HCT116 (cell line): ENCODE results near the gene ARHGEF11. TPM values are rescaled to one million over a fixed set of nuclear protein-coding genes. Genes with fewer than 3 reads are reported as not detected.

Experiments used
- ATAC-seq: fragments of 200-7000 bp; cut with Tn5 transposase; 2 replicates; pipeline ENCODE4 v1.9.1; 2020; ENCODE audit warnings: mild to moderate bottlenecking, moderate library complexity
- BruUV-seq: library from RNA; stranded (reverse); fragments of 400-500 nt; replicated peaks from 2 replicates; lab custom pipeline; 2021; lab: Mats Ljungman, UMichigan
- CTCF ChIA-PET: fragments of 300-600 bp; sonication (Branson Sonifier 250); formaldehyde crosslinking; loops from one replicate; lab custom pipeline; 2021; ENCODE audit warnings: antibody characterized with exemption; lab: Charles Lee
- POLR2A ChIA-PET: fragments of 300-600, 350-600 bp; sonication (Branson Sonifier 250); formaldehyde crosslinking; loops from one replicate; lab custom pipeline; 2021; ENCODE audit warnings: antibody characterized with exemption; lab: Charles Lee
- RAD21 ChIA-PET, 2 experiments: fragments of 300-600 bp; sonication (Branson Sonifier 250); formaldehyde crosslinking; loops; one replicate each; lab custom pipeline; 2023; ENCODE audit warnings: low total read pairs in 2 of 2; ENCODE audit not compliant: uncharacterized antibody in 2 of 2, unreplicated experiment in 2 of 2, low non-redundant PET in 1 of 2; lab: Charles Lee
- DNase-seq: peaks from one replicate; pipeline ENCODE4 v3.0.0-alpha.2; 2010; ENCODE audit warnings: low read depth, low spot score
- H2AFZ ChIP-seq: fragments of 200-600 bp; shearing (Covaris generic), sonication (generic); 2 replicates; pipeline ENCODE4 v1.6.1; 2017; ENCODE audit warnings: low read depth, mixed run types, mixed read lengths, antibody characterized with exemption, low read length; ENCODE audit not compliant: poor library complexity, severe bottlenecking
- H3K27ac ChIP-seq: 2 replicates; pipeline ENCODE4 v1.5.1; 2012; ENCODE audit warnings: low read depth, low read length
- H3K27me3 ChIP-seq: fragments of 200-600 bp; sonication (generic); 2 replicates; pipeline ENCODE4 v1.6.1; 2016; ENCODE audit warnings: mixed run types, low read length, mixed read lengths; ENCODE audit not compliant: insufficient read depth
- H3K36me3 ChIP-seq, 2 experiments: fragments of 200-500 bp in 1 of 2; fragments of 200-600 bp in 1 of 2; sonication (Bioruptor generic) in 1 of 2; sonication (generic) in 1 of 2; 2 replicates each; pipeline versions ENCODE4 v1.5.1 to v1.6.1; 2014 to 2016; ENCODE audit warnings: low read length in 2 of 2, inconsistent platforms in 1 of 2, mixed read lengths in 1 of 2, mixed run types in 1 of 2; ENCODE audit not compliant: insufficient read depth in 2 of 2, control insufficient read depth in 1 of 2
- H3K4me1 ChIP-seq, 2 experiments: fragments of 200-600 bp in 1 of 2; sonication (generic) in 1 of 2; 2 replicates each; pipeline versions ENCODE4 v1.5.1 to v1.6.1; 2012 to 2017; ENCODE audit warnings: low read length in 2 of 2, inconsistent platforms in 1 of 2, mild to moderate bottlenecking in 1 of 2, mixed read lengths in 1 of 2, mixed run types in 1 of 2, moderate library complexity in 1 of 2; ENCODE audit not compliant: insufficient read depth in 2 of 2, control insufficient read depth in 1 of 2
- H3K4me2 ChIP-seq: fragments of 200-600 bp; sonication (generic); 2 replicates; pipeline ENCODE4 v1.6.1; 2017; ENCODE audit warnings: mixed run types, low read length, mixed read lengths
- H3K4me3 ChIP-seq, 2 experiments: fragments of 200-600 bp in 1 of 2; sonication (generic) in 1 of 2; replicated peaks in 1 of 2; 2 replicates each; pipeline ENCODE4 v1.5.1; 2011 to 2016; ENCODE audit warnings: low read length in 2 of 2, control low read depth in 1 of 2, low read depth in 1 of 2, mild to moderate bottlenecking in 1 of 2, mixed read lengths in 1 of 2, mixed run types in 1 of 2
- H3K79me2 ChIP-seq: fragments of 200-600 bp; sonication (generic); 2 replicates; pipeline ENCODE4 v1.6.1; 2017; ENCODE audit warnings: mild to moderate bottlenecking, mixed run types, low read length, moderate library complexity, mixed read lengths; ENCODE audit not compliant: insufficient read depth
- H3K9ac ChIP-seq: fragments of 200-600 bp; sonication (generic); 2 replicates; pipeline ENCODE4 v1.6.1; 2016; ENCODE audit warnings: low read length, mixed read lengths
- H3K9me2 ChIP-seq: fragments of 200-600 bp; sonication (generic), shearing (Covaris generic); 2 replicates; pipeline ENCODE4 v1.6.1; 2017; ENCODE audit warnings: mixed run types, mild to moderate bottlenecking, moderate library complexity; ENCODE audit not compliant: insufficient read depth
- H3K9me3 ChIP-seq, 2 experiments: fragments of 200-500 bp in 1 of 2; fragments of 200-600 bp in 1 of 2; sonication (Bioruptor generic) in 1 of 2; sonication (generic) in 1 of 2; 2 replicates each; pipeline ENCODE4 v1.6.1; 2014 to 2017; ENCODE audit warnings: low read length in 2 of 2, mixed read lengths in 2 of 2, inconsistent platforms in 1 of 2, low read depth in 1 of 2, mild to moderate bottlenecking in 1 of 2, mixed run types in 1 of 2, moderate library complexity in 1 of 2; ENCODE audit not compliant: control insufficient read depth in 1 of 2, insufficient read depth in 1 of 2
- H4K20me1 ChIP-seq: fragments of 200-600 bp; sonication (generic), shearing (Covaris generic); 2 replicates; pipeline ENCODE4 v1.6.1; 2017; ENCODE audit warnings: mixed run types, mild to moderate bottlenecking, moderate library complexity; ENCODE audit not compliant: insufficient read depth
- CBX3 ChIP-seq: IDR thresholded peaks from 2 replicates; pipeline ENCODE4 v1.6.1; 2012; ENCODE audit warnings: low read depth
- CEBPB ChIP-seq: IDR thresholded peaks from 2 replicates; pipeline ENCODE4 v1.6.1; 2012; ENCODE audit warnings: low read depth
- ELF1 ChIP-seq: IDR thresholded peaks from 2 replicates; pipeline ENCODE4 v1.6.1; 2012; ENCODE audit warnings: low read depth, borderline replicate concordance
- FOSL1 ChIP-seq: IDR thresholded peaks from 2 replicates; pipeline ENCODE4 v1.6.1; 2012; ENCODE audit warnings: low read depth
- JUND ChIP-seq: IDR thresholded peaks from 2 replicates; pipeline ENCODE4 v1.6.1; 2012
- POLR2A ChIP-seq: IDR thresholded peaks from 2 replicates; pipeline ENCODE4 v1.7.0; 2011; ENCODE audit warnings: borderline replicate concordance; ENCODE audit not compliant: insufficient read depth, insufficient read length; ENCODE audit errors: extremely low read depth
- POLR2AphosphoS5 ChIP-seq: IDR thresholded peaks from 2 replicates; pipeline ENCODE4 v1.6.1; 2011; ENCODE audit warnings: mild to moderate bottlenecking, low read depth, low read length, moderate library complexity
- RAD21 ChIP-seq: IDR thresholded peaks from 2 replicates; pipeline ENCODE4 v1.6.1; 2012; ENCODE audit warnings: low read depth, mild to moderate bottlenecking
- SIN3A ChIP-seq: IDR thresholded peaks from 2 replicates; pipeline ENCODE4 v1.6.1; 2012; ENCODE audit warnings: low read depth
- SP1 ChIP-seq: IDR thresholded peaks from 2 replicates; pipeline ENCODE4 v1.6.1; 2012; ENCODE audit warnings: low read depth
- SRF ChIP-seq: IDR thresholded peaks from 2 replicates; pipeline ENCODE4 v1.6.1; 2012; ENCODE audit warnings: low read depth
- TCF7L2 ChIP-seq: IDR thresholded peaks from 2 replicates; pipeline ENCODE4 v1.7.0; 2011; ENCODE audit warnings: borderline replicate concordance, inconsistent platforms; ENCODE audit not compliant: insufficient read depth, insufficient read length; ENCODE audit errors: extremely low read depth
- YY1 ChIP-seq: IDR thresholded peaks from 2 replicates; pipeline ENCODE4 v1.6.1; 2011; ENCODE audit warnings: low read length, low read depth, moderate library complexity, mild to moderate bottlenecking; ENCODE audit not compliant: insufficient replicate concordance; ENCODE audit errors: extremely low read depth
- ZFX ChIP-seq: fragments of 450-650 bp; IDR thresholded peaks from 2 replicates; pipeline ENCODE4 v1.6.1; 2017
- ZNF274 ChIP-seq: fragments of 200-500 bp; sonication (Bioruptor generic); IDR thresholded peaks from 2 replicates; pipeline ENCODE4 v1.6.1; 2014; ENCODE audit warnings: mild to moderate bottlenecking, low read depth, low read length, inconsistent platforms
- intact Hi-C: fragments of 100-400 bp; cut with micrococcal nuclease; formaldehyde crosslinking; loops from 2 replicates; pipeline ENCODE4 v1.10.0; 2022
- total RNA-seq: library from RNA; stranded (reverse); gene quantifications from one replicate; pipeline ENCODE4 v1.2.1, GENCODE V29; 2021; ENCODE audit not compliant: unreplicated experiment
- TF ChIP-seq, protein P1 (sequence below): IDR thresholded peaks from 2 replicates; pipeline ENCODE4 v1.6.1; 2012
- TF ChIP-seq, protein P2 (sequence below): IDR thresholded peaks from 2 replicates; pipeline ENCODE4 v1.6.1; 2012; ENCODE audit warnings: low read depth
- TF ChIP-seq, protein P3 (sequence below): IDR thresholded peaks from 2 replicates; pipeline ENCODE4 v1.6.1; 2011; ENCODE audit warnings: mild to moderate bottlenecking, low read length, moderate library complexity; ENCODE audit not compliant: insufficient replicate concordance; ENCODE audit errors: extremely low read depth
- TF ChIP-seq, protein P4 (sequence below): IDR thresholded peaks from 2 replicates; pipeline ENCODE4 v1.6.1; 2012

The ARHGEF11 gene
- total RNA-seq, 1 experiment from 2014 or later, result 28.9 TPM

DNA sequence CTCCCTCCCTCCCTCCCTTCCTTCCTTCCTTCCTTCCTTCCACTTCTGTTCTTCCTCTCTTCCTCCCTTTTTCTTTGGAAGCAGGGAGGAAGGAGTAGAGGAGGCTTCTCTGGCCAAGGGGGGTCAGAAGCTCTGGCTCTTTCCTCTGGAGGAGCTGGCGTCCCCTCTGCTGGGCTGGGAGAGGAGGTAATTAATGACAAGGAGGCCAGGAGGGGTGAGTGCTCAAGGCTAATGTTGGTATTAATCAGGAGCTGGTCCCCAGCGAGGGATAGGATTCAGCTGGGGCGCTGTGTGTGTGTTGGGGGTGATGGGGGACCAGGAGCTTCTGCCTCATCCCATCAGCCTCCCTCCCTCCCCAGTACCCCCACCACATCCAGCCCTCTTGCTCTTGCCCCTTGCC is 158.2 kb downstream of the ARHGEF11 start (continued):
- TF ChIP-seq YY1, result no peak
- no peak for TF ChIP-seq JUND
- TF ChIP-seq TCF7L2, result no peak
- TF ChIP-seq ZFX, result no peak
- TF ChIP-seq ELF1, result no peak
- TF ChIP-seq FOSL1, result no peak
- TF ChIP-seq POLR2AphosphoS5, result no peak
- TF ChIP-seq ZNF274, result no peak
- TF ChIP-seq, protein P1, sequence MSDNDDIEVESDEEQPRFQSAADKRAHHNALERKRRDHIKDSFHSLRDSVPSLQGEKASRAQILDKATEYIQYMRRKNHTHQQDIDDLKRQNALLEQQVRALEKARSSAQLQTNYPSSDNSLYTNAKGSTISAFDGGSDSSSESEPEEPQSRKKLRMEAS, result no peak
- no peak for TF ChIP-seq SRF

DNA sequence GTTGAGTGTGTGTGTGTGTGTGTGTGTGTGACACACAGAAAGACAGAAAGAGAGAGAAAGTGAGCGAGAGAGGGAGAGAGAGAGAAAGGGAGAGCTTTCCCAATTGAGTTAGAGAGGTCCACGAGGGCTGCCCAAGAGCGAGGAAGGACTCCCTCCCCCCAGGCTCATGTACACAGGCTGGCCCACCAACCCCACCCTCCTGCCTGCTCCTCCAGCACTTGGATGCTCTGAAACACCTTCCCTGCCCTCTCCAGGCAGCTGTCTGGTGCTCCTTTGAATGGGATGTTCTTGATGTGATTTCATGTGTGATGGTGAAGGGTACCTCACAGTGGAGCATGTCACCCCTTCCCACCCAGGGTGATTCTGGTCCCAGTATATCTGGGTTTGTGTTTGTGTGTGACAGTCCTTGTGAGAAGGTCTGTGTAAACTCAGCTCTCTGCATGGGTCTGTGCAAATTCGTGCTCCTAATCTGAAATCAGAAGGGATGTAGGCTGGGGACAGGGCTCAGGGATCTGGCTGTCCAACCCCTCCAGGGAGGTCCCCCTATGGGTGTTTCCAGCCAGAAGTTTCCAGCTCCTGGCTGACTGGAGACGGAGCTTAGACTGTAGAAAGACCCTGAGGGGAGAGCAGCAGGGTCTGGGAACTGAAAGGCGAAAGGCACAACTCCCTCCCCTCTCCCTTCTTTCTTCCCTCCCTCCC is 158.8 kb downstream of the ARHGEF11 start:
- Histone ChIP-seq H3K36me3 (no peaks in the 10 kb centered on the region), H3K27me3 (no peaks in the 10 kb centered on the region), H3K4me3 (no peak overlapping the region), H3K79me2 (no peaks in the 10 kb centered on the region), H3K9ac (no peak overlapping the region), H2AFZ (no peak overlapping the region), H3K9me3 (no peaks in the 10 kb centered on the region), H3K4me1 (peaks cover 0 to 18% of the 10 kb centered on the region in 2 experiments; a peak in 2 of 4 replicates), H3K4me2 (no peak overlapping the region), H3K9me2 (no peaks in the 10 kb centered on the region), H3K27ac (no peak overlapping the region), H4K20me1 (no peaks in the 10 kb centered on the region)
- ChIA-PET CTCF (interaction anchor here (0.9 to 2.0 kb wide), 3 partner anchors 41 to 160 kb away, joined by 3 to 9 read pairs (median 5); no protein-coding TSS in a partner anchor), RAD21 (interaction anchor here in 1 of 2 experiments (0.6 kb wide), 1 partner anchor 88 kb away, joined by 6 read pairs; no protein-coding TSS in a partner anchor), POLR2A (no interaction called here)
- BruUV-seq, result no TSS peak
- TF ChIP-seq YY1 (no peak), FOSL1 (no peak), ZFX (no peak), SIN3A (no peak), RAD21 (no peak), CEBPB (no peak), CBX3 (no peak), JUND (no peak), POLR2A (no peak), SRF (no peak), SP1 (no peak), ZNF274 (no peak), ELF1 (no peak)
- TF ChIP-seq, protein P2, sequence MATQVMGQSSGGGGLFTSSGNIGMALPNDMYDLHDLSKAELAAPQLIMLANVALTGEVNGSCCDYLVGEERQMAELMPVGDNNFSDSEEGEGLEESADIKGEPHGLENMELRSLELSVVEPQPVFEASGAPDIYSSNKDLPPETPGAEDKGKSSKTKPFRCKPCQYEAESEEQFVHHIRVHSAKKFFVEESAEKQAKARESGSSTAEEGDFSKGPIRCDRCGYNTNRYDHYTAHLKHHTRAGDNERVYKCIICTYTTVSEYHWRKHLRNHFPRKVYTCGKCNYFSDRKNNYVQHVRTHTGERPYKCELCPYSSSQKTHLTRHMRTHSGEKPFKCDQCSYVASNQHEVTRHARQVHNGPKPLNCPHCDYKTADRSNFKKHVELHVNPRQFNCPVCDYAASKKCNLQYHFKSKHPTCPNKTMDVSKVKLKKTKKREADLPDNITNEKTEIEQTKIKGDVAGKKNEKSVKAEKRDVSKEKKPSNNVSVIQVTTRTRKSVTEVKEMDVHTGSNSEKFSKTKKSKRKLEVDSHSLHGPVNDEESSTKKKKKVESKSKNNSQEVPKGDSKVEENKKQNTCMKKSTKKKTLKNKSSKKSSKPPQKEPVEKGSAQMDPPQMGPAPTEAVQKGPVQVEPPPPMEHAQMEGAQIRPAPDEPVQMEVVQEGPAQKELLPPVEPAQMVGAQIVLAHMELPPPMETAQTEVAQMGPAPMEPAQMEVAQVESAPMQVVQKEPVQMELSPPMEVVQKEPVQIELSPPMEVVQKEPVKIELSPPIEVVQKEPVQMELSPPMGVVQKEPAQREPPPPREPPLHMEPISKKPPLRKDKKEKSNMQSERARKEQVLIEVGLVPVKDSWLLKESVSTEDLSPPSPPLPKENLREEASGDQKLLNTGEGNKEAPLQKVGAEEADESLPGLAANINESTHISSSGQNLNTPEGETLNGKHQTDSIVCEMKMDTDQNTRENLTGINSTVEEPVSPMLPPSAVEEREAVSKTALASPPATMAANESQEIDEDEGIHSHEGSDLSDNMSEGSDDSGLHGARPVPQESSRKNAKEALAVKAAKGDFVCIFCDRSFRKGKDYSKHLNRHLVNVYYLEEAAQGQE, result no peak
- TF ChIP-seq, protein P1, result no peak
- TF ChIP-seq, protein P3, sequence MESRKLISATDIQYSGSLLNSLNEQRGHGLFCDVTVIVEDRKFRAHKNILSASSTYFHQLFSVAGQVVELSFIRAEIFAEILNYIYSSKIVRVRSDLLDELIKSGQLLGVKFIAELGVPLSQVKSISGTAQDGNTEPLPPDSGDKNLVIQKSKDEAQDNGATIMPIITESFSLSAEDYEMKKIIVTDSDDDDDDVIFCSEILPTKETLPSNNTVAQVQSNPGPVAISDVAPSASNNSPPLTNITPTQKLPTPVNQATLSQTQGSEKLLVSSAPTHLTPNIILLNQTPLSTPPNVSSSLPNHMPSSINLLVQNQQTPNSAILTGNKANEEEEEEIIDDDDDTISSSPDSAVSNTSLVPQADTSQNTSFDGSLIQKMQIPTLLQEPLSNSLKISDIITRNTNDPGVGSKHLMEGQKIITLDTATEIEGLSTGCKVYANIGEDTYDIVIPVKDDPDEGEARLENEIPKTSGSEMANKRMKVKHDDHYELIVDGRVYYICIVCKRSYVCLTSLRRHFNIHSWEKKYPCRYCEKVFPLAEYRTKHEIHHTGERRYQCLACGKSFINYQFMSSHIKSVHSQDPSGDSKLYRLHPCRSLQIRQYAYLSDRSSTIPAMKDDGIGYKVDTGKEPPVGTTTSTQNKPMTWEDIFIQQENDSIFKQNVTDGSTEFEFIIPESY, result no peak
- TF ChIP-seq, protein P4, sequence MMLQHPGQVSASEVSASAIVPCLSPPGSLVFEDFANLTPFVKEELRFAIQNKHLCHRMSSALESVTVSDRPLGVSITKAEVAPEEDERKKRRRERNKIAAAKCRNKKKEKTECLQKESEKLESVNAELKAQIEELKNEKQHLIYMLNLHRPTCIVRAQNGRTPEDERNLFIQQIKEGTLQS, result no peak
- ATAC-seq, result no peak
- no peak for DNase-seq
- intact Hi-C loops, result no loop called here
